T-helper 1 cell treated with Interleukin-12 subunit alpha and Interleukin-12 subunit beta and Interleukin-4 antibody, amounts not matched to agents 30 μg/mL and 1 μg/mL, for 36 hours (primary cell): ENCODE data around the gene FOXQ1.

Source experiments
- H3K27ac Mint-ChIP-seq: one replicate; pipeline ENCODE4 v1.8.0; 2021; ENCODE audit warnings: mild to moderate bottlenecking, mixed read lengths
- H3K27me3 Mint-ChIP-seq: one replicate; pipeline ENCODE4 v1.8.0; 2021; ENCODE audit warnings: low read depth, mixed read lengths
- H3K36me3 Mint-ChIP-seq: one replicate; pipeline ENCODE4 v1.8.0; 2021; ENCODE audit warnings: low read depth, mixed read lengths
- H3K4me1 Mint-ChIP-seq: one replicate; pipeline ENCODE4 v1.8.0; 2021; ENCODE audit warnings: low read depth, mixed read lengths
- H3K4me3 Mint-ChIP-seq: one replicate; pipeline ENCODE4 v1.8.0; 2021; ENCODE audit warnings: mild to moderate bottlenecking, moderate library complexity, mixed read lengths
- H3K9me3 Mint-ChIP-seq: one replicate; pipeline ENCODE4 v1.8.0; 2021; ENCODE audit warnings: mixed read lengths

Gene FOXQ1, protein sequence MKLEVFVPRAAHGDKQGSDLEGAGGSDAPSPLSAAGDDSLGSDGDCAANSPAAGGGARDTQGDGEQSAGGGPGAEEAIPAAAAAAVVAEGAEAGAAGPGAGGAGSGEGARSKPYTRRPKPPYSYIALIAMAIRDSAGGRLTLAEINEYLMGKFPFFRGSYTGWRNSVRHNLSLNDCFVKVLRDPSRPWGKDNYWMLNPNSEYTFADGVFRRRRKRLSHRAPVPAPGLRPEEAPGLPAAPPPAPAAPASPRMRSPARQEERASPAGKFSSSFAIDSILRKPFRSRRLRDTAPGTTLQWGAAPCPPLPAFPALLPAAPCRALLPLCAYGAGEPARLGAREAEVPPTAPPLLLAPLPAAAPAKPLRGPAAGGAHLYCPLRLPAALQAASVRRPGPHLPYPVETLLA

DNA sequence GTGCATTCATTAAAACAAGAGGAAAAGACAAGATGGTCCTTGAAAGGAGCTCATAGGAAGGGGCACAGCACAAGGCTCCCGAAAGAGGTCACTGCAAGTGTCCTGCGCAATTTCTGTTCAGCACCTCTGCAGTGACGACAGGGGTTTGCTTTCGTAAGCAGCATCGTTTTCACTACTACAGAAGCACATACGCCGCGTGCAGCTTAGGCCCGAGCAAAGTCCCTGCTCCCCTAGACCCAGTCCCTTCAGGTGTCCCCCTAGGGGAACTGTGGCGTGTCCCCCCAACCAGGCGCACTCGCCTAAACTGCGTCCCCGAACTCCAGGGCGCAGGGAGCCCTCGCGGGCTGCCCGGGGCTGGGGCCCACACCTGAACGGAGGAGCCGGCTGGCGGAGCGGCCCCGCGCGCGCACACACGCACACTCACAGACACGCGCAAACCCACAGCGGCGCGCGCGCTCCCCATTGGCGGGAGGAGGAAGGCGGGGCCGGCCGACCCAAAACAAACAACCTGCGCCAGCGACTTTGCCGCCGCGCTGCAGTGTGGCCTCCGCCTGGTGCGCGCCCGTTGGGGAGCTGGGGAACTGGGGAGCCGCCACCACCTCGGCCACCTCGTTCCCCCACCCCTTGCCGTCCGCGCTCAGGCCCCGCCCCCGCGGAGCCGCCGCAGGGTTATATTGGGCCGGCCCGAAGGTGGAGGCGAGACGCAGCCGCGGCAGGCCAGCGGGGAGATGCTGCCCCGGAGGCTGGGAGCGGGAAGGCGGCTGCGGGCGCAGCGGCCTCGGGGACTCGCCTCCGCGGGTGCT, at the start of gene FOXQ1:
Gene FOXQ1 (plus strand): TSS at position 699 of the 803 bp plus-strand sequence. CDS start 607 bp downstream, outside the sequence.
- Mint-ChIP-seq H3K9me3 (no peaks in the 10 kb centered on the region), H3K27ac (peak within 1 kb of the TSS; percentile 57), H3K4me1 (peaks cover 16% of the 10 kb centered on the region), H3K27me3 (peaks cover 77% of the 10 kb centered on the region), H3K36me3 (no peaks in the 10 kb centered on the region), H3K4me3 (peak within 1 kb of the TSS; percentile 65)

DNA sequence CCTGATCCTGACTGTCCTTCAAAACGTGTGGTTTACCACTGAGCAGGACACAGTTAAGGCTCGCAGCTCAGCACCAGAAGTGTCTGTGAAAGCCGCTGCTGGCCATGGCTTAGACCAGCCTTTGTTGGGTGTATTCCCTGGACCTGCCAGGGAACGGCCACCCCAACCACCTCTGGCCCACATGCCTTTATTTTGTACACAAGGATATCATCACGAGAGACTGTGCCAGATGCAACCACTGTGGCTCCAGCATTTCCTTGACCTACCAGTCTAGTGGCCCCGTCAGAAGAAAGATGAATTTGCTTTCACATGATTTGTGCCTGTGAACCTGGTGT, 49.2 kb upstream of the FOXQ1 start:
- H3K27me3 Mint-ChIP-seq, result no peaks in the 10 kb centered on the region
- H3K27ac Mint-ChIP-seq, result no peak overlapping the region
- H3K4me3 Mint-ChIP-seq, result no peak overlapping the region

DNA sequence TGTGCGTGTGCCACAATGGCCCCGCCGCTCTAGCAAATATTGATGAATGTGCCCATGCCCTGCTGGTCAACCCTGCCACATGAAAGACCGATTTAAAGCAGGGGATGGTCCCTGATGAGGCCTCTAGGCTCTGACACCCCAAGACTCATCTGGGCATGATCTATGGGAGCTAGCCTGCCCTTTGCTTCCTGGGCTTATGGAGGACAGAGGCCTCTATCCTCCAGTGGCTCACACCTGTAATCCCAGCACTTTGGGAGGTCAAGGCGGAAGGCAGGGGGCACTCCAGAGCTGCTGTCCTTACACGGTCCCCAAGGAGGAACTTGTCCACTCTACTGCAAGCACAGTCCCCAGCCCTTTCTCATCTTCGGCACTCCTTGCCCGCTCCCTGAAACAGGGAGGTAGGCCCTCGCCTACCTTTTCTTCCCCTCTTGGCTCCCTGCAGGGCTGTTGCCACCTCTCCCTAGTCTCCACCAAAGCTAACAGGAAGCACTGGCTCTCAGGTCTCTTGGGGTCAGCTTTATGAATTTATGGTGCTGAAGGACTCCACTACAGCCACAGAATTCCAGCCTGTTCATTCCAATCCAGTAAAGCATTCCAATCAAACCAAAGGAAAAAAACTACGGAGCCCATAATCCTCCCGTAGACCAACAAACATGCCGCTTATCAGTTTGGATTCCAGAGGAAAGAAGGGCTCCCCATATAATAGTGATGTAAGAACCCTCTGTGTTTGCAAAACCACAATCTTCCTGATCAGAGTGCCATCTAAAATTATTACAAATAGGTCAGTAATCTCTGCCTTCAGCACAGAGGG, 48.7 kb upstream of the FOXQ1 start:
- Mint-ChIP-seq H3K27me3 (no peaks in the 10 kb centered on the region), H3K9me3 (no peaks in the 10 kb centered on the region), H3K4me3 (no peak overlapping the region), H3K27ac (no peak overlapping the region), H3K4me1 (no peaks in the 10 kb centered on the region), H3K36me3 (no peaks in the 10 kb centered on the region)

More for the DNA sequence above, 49.2 kb upstream of the FOXQ1 start:
- H3K4me1 Mint-ChIP-seq, result no peaks in the 10 kb centered on the region
- H3K36me3 Mint-ChIP-seq, result no peaks in the 10 kb centered on the region
- no peaks in the 10 kb centered on the region for H3K9me3 Mint-ChIP-seq

DNA sequence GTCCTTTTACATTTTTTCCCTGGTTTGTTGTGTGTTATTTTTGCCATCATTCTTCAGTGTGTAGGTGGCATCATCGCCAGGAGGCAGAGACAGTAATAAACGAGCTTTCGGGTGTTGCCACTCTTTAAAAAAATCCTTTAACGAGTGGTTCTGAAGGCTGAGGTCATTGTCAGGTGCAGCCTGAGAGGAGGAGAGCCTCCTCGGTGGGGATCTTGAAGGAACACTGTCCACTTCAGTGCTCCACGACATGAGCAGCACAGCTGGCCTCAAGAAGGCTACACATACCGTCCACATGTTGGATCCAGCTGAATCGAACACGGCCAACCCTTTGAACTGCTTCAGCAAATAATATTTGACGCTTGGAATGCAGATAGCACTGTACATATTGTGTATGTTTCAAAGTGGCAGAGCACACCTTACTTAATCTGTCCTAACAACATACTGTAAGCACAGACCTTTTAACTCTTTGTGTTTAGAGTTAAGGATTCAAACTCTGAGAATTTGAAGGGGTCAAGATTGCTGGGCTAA, 48.0 kb upstream of the FOXQ1 start:
- Mint-ChIP-seq H3K27ac (no peak overlapping the region), H3K27me3 (no peaks in the 10 kb centered on the region), H3K4me1 (no peaks in the 10 kb centered on the region), H3K9me3 (no peaks in the 10 kb centered on the region), H3K36me3 (no peaks in the 10 kb centered on the region), H3K4me3 (no peak overlapping the region)

DNA sequence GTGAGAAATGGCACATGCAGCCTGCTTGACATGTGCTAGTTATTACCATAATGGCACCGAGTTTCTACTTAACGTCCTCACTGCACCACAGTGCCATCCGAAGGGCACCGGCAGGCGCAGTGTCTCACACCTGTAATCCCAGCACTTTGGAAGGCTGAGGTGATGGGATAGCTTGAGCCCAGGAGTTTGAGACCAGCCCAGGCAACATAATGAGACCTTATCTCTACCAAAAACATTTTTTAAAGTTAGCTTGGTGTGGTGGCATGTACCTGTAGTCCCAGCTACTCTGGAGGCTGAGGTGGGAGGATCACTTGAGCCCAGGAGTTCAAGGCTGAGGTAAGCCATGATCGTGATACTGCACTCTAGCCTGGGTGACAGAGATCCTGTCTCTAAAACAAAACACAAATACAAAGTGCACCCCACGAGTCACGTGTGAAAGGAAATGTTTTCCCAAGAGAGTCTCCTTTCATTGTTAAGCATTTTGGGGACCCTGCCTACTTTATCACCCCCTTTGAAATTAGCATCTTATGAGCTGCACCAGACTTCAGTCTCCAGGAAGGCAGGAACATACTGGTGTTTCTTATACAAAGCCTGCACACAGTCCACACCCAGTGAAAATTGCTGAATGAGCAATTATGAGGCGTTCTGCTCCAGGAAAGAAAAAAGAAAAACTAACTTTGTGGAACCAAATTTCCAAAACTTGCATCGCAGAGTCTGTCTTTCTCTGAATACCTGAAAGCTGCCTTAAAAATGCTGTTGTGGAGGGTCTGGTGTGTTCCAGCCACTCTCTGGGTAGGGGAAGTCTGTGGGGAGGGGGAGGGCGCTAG, 47.1 kb upstream of the FOXQ1 start:
- no peaks in the 10 kb centered on the region for H3K9me3 Mint-ChIP-seq
- no peaks in the 10 kb centered on the region for H3K4me1 Mint-ChIP-seq
- no peak overlapping the region for H3K4me3 Mint-ChIP-seq
- H3K27ac Mint-ChIP-seq, result no peak overlapping the region
- no peaks in the 10 kb centered on the region for H3K36me3 Mint-ChIP-seq
- H3K27me3 Mint-ChIP-seq, result no peaks in the 10 kb centered on the region

DNA sequence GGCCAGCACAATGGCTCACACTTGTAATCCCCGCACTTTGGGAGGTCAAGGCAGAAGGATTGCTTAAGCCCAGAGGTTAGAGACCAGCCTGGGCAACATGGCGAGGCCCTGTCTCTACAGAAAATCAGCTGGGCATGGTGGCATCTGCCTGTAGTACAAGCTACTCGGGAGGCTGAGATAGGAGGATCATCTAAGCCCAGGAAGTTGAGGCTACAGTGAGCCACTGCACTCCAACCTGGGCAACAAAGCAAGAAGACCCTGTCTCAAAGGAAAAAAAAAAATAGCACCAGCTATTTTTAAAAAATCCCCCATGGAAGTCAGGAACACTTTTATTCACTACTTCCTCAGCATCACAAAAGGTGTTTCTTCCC, 45.2 kb upstream of the FOXQ1 start:
- Mint-ChIP-seq H3K4me3 (no peak overlapping the region), H3K4me1 (no peaks in the 10 kb centered on the region), H3K27me3 (no peaks in the 10 kb centered on the region), H3K27ac (no peak overlapping the region), H3K9me3 (peaks cover under 1% of the 10 kb centered on the region), H3K36me3 (no peaks in the 10 kb centered on the region)

DNA sequence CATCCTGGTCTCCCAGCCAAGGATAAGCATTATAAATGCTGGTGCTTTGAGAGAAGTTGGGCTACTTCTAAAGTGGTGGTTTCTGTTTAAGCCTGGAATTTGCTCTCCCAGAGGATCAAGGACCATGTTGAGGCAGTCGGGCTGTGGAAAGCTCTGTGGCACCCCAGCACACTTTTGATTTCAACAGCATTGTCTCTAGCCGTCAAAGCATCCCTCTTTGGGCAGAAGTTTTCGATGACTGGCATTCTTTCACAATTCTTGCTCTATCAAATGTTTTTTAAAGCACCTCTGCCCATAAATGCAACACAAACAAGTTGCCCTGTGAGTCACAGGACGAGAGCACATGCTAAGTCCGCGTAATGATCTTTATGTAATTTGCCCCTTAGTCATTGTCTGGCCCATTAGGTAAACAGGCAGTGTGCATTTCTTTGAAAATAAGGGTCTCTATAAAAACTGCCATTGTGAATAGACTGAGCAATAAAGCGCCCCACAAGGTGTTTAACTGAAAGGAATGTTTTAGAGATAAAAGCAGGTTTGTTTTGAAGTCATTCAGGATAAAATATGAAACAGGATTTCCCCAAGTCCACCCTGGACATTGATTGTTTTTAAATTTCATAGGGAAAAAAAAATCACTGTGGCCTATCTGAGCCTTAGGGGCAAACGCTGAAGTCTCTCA, 44.7 kb upstream of the FOXQ1 start:
- Mint-ChIP-seq H3K4me3 (no peak overlapping the region), H3K36me3 (no peaks in the 10 kb centered on the region), H3K27ac (no peak overlapping the region), H3K9me3 (peaks cover 6% of the 10 kb centered on the region), H3K4me1 (no peaks in the 10 kb centered on the region), H3K27me3 (no peaks in the 10 kb centered on the region)

DNA sequence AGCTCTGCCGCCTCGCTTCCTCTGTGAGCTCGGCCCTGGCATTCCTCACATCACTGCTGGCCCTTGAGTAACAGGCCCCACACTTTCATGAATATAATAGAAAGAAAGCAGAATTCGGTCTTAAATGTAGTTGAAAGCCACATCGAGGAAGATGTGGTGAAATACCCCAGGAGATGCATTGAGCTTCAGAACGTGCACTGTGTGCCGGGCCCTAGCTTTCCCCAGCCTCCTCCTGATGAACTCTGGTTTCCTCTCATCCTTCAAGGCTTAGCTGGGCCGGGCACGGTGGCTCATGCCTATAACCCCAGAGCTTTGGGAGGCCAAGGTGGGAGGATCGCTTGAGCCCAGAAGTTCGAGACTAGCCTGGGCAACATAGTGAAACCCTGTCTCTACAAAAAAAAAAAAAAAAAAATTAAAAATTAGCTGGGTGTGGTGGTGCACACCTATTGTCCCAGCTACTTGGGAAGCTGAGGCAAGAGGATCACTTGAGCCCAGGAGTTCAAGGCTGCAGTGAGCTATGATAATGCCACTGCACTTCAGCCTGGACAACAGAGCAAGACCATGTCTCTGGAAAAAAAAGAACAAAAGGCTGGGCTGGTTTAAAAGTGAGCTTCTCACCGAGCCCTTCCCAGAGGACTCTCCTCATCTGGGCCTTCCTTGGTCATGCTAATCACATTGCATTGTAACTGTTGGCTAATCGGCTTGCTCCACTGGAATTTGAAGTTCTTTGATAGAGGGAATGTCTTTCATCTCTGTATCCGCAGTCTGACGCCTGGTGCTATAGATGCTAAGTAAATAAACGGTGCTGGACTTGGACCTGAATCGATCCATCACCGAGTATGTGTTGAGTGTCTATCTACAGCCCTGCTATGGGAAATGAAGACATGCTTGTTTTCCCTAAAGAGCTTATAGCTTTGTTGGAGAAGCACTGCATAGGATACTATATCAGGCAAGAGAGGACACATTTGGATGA, 43.8 kb upstream of the FOXQ1 start:
- no peaks in the 10 kb centered on the region for H3K4me1 Mint-ChIP-seq
- no peak overlapping the region for H3K27ac Mint-ChIP-seq
- H3K27me3 Mint-ChIP-seq, result no peaks in the 10 kb centered on the region
- H3K4me3 Mint-ChIP-seq, result no peak overlapping the region
- H3K36me3 Mint-ChIP-seq, result no peaks in the 10 kb centered on the region
- peaks cover 9% of the 10 kb centered on the region for H3K9me3 Mint-ChIP-seq

DNA sequence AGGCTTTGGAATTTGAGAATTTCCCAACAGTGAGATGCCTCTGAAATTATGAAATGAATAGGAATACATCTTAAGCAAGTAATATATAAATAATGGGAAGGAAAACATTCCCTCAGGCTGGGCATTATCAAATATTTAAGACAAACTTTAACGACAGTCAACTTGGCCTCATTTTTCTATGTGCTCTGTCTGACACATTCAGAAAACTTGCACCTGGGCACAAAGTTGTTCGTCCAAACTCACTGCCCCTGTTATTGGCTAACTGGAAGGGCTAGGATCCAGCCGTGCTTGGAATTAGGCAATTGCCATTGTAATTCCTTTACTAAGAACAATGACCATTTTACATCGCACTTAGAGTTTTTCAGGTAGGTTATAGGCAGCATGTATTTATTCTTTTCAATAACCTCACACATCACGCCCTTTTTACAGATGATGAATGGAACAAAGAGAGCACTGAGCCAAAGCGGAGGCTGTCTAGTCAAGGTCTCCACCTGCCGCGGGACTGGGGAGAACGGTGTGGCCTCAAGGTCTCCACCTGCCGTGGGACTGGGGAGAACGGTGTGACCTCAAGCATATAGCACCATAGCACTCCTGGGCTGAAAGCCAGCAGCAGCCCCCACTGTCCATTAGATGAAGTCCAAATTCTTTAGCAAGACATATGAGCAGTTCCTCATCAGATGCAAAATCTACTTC, 40.7 kb upstream of the FOXQ1 start:
- H3K4me1 Mint-ChIP-seq, result no peaks in the 10 kb centered on the region
- H3K36me3 Mint-ChIP-seq, result no peaks in the 10 kb centered on the region
- H3K27ac Mint-ChIP-seq, result no peak overlapping the region
- peaks cover 9% of the 10 kb centered on the region for H3K9me3 Mint-ChIP-seq
- H3K27me3 Mint-ChIP-seq, result no peaks in the 10 kb centered on the region
- H3K4me3 Mint-ChIP-seq, result no peak overlapping the region

DNA sequence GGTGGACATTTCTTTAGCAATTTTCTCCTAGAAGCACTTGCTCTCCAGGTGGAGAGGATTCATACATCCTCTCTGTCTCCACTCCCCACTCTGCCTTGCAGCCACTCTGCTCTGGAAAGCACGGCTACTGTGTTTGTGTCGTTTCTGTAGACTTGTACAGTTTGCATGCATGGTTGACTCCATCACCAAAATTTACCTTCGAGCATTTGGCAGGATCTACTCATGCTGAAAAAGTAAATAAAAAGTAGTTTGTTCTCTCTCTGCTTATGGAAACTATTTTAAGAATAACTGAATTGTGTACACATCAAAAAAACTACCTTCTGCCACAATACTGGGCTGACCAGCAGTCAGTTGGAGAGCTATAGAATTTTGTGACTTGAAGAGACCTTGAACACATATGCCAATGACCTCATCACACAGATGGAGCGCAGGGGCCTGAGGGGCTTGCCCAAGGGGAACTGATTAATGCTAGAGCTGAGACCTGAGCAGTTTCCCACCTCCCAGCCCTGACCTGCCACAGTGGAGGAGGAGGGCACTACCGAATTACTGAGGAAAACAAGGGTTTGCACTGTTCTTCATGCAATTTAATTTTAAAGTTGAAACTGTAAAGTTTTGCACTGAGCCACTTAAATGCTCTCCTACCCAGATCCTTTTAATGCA, 33.7 kb upstream of the FOXQ1 start:
- H3K9me3 Mint-ChIP-seq, result no peaks in the 10 kb centered on the region
- H3K27me3 Mint-ChIP-seq, result peaks cover 8% of the 10 kb centered on the region
- H3K4me1 Mint-ChIP-seq, result no peaks in the 10 kb centered on the region
- H3K4me3 Mint-ChIP-seq, result no peak overlapping the region
- no peaks in the 10 kb centered on the region for H3K36me3 Mint-ChIP-seq
- no peak overlapping the region for H3K27ac Mint-ChIP-seq

DNA sequence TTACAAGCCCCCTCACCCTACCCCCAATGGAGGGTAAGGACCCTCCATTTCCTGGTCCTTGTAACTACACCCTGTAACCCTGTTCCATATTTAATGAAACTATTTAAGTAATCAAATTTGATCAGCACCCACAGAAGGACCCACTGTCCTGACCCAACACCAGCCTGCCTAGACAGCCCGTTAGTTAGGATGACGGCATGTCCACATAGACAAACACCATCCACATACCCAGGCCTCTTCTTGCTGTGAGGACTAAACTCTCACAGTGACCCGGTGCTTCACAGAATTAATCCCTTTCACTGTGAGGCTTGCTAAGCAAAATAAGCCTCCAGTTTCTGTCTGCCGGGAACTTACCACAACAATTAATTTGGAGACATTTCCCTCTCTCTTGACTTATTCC, 32.8 kb upstream of the FOXQ1 start:
- no peaks in the 10 kb centered on the region for H3K4me1 Mint-ChIP-seq
- no peaks in the 10 kb centered on the region for H3K9me3 Mint-ChIP-seq
- H3K4me3 Mint-ChIP-seq, result no peak overlapping the region
- H3K27me3 Mint-ChIP-seq, result peaks cover 8% of the 10 kb centered on the region
- no peak overlapping the region for H3K27ac Mint-ChIP-seq
- no peaks in the 10 kb centered on the region for H3K36me3 Mint-ChIP-seq
